ENCODE data around the gene RASAL1. TPM values are rescaled to one million over a fixed set of nuclear protein-coding genes. Genes with fewer than 3 reads are reported as not detected.

RASAL1 gene
- total RNA-seq, 1 experiment from 2014 or later: 0.33 TPM

DNA sequence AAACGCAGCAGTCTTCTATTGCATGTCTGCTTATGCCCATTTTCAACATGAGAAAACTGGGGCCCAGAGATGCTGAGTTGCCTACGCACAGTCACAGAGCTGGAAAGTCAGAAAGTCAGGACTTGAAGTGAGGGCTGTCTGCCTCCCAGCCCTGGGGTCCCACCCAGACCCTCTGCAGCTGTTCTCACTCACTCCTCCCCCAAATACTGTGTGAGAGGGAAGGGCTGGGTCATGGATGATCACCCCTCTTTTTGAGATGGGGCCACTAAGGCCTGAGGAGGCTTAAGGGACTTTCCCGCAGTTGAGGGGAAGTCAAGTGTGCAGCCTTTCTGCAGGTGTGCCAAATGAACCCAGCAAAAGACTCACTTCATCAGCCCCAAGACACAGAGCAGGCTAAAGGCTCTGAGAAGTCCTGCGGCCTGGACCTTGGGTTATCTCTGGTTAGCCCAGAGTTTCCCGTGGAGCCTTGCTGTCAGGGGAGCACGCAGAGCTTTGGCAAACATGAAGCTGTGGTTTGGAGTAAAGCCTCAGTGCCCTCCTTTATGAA, 60.4 kb downstream of the RASAL1 start:
- DNase-seq (ENCODE audit: low spot score): no peak

DNA sequence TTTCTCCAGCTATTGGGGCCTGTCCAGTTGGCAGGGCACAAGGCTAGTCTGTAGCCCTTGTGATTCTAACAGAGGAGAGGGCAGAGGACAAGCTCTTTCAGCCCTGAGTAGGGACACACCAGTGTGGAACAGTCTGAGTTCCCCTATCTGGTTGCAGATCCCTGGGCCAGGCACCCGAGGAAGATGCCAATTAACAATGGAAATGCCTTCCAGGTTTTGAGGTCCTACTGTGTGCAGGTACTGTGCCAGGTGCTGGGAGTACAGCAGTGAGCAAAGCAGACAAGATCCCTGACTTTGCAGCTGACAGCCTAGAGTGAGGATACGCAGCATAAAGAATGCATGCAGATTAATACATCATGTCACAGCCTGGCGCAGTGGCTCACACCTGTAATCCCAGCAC, 62.0 kb downstream of the RASAL1 start:
- DNase-seq (ENCODE audit: low spot score): no peak

DNA sequence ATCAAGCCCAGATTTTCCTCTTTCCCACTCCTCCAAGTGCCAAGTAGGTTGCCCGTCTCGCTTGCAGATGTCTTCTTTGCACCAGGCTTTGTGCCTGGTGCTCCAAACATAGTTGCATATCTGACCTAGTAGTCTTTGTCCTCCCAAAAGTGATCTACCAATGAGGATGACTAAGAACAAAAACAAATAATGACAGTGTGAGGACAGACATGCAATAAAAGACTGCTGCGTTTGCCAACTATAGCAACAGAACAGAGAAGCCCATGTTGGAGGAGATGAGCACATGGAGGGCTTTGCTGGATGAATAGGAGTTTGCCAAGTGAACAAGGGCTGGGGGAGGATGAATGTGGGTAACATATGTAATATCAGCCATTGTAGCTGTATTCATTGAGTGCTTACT, 63.4 kb downstream of the RASAL1 start:
- DNase-seq (ENCODE audit: low spot score): no peak

DNA sequence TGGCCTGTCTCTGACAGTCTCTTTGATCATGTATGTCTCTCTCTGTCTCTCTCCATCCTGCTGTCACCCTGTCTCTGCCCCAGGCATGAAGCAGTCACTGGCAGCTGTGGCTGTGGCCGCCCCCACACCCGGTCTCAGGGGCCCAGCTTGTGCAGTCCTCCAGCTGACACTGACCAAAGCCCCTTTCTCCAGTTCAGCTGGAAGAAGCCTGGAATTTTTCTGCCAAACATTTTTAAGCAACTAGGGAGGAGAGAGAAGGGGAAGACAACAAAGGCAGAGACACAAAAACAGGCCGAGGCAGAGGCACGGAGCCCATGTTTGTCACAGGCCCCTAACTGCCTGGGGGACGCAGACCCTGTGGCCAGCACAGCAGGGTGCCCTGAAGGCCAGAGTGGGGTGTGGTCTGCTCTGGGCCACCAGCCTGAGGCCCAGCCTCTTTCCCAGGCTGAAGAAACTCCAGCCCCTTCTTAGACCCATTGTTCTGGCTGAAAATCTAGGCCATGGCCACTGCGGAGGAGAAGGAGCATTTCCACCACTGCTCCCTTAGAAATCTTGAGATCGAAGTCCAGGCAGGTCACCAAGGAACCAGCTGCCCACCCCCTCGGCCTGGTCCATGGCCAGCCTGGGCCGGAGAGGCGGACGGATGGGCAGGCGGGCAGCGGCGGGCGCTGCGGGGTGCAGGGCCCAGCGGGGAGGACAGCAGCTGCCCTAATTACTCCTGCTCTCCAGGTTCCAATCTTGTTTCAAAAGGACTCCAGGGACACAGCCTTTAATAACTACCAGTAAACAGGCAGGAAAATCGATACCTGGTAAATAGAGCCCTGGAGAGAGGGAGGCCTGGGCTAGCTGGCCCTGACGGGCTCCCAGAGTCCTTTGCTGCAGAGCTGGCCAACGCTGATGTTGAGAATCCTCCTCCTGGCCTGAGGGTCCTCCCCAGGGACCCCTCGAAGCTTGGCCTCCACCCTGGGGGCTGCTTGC, 64.1 kb downstream of the RASAL1 start:
- DNase-seq (ENCODE audit: low spot score): no peak

DNA sequence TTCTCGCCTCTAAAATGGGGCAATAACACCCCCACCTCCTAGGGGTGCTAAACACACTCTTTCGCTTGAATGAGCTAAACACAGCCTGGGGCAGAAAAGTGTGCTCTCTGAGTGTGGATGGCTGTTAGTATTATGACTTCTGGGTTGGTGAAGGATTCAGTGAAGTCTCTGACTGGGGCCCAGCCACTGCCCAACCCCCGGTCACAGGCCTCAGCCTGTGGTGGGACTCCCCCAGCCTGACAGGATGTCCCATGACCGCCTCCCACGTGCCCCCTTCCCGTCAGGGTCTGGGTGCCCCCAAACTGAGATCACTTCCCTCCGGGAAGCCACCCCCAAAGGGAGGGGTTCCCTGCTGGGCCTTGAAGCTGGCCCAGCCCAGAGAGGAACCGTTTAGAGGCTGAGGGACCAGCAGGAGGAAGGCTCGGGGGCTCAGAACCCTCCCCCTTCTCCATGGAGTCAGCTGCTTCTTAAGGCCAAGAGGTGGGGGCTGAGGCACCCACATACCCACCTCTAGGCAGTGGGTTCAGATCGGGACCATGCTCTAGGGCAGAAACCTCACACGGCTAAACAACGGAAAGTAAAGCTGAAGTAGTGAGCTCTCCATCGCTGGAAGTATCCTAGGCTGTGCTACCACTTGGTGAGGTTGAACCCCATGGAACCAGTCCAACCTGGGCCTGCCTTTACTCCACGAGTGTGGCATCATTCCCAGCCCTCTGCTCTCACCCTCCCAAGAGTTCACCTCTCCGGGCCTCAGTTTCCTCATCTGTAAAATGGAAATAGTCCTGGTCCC, 65.2 kb downstream of the RASAL1 start:
- no peak for DNase-seq (ENCODE audit: low spot score)

DNA sequence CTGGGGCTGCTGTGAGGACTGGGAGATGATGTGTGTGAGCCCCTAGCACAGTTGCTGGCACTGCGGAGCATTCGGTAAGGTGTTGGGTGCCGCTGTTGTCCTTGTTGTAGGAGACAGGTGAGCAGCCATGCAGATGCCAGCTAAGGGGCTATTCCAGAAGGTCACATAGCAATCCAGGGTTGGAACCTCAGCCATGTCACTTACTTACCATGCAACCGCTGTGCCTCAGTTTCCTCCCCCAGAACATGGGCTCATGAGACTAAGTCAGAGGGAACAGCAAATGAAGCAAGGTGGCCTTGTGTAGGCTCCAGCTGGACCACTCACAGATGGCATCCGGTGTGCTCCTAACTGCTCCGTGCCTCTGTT, 65.8 kb downstream of the RASAL1 start:
- no peak for DNase-seq (ENCODE audit: low spot score)

DNA sequence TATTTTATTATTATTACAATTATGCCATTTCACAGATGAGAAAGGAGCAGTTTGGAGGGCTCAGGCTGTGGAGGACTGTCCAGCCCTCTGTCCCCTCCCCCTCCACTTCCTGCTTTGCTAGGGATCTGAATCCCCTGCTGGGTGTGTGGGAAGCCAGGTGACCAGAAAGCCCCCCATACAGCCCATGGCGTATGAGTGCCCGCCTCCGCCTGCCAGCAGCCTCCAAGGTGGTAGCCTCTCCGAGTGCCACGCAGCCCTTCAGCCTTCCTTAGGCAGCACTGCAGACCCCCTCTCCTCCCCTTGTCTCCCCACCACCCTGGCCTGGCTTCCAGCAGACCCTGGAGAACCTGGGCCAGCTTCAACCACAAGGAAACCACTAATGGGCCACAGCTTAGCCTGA, 66.4 kb downstream of the RASAL1 start:
- DNase-seq (ENCODE audit: low spot score): no peak

DNA sequence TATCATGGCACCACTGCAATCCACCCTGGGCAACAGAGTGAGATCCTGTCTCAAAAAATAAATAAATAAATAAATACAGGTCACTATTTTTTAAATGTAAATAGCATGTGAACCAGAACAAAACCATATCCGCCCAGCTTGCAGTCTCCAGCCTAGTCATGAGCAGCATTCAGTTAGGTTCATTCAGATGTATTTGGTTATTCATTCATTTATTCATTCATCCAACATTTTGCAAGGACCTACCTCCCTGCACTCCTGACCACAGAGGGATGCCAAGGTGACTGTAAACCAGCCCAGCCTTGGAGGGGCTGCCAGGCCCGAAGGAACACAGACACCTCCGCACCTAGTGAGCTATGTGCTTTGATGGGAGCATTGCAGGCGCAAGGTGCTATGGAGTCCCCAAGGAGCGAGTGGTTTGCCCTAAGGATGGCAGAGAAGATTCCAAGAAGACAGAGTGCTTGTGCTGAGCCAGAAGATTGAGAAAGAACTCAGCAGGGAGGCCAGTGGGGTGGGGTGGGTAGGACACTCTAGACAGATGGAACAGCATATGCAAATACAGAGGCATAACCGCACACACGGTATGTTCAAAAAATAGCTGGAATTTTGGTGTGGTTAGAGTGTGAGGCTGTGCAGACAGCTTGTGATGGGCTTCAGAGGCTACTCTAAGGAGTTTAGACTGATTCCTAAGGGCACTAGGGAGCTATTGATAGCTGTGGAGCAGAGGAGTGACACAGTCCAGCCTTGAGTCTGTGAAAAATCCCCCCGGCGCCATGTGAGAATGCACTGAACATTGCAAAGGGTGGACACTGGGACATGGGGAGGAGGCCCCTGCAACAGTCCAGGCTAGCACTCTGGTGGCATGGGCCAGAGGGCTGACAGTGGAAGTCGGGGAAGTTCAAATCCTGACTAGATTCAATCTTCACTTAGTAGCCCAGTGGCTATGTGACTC, 67.3 kb downstream of the RASAL1 start:
- DNase-seq (ENCODE audit: low spot score): no peak

DNA sequence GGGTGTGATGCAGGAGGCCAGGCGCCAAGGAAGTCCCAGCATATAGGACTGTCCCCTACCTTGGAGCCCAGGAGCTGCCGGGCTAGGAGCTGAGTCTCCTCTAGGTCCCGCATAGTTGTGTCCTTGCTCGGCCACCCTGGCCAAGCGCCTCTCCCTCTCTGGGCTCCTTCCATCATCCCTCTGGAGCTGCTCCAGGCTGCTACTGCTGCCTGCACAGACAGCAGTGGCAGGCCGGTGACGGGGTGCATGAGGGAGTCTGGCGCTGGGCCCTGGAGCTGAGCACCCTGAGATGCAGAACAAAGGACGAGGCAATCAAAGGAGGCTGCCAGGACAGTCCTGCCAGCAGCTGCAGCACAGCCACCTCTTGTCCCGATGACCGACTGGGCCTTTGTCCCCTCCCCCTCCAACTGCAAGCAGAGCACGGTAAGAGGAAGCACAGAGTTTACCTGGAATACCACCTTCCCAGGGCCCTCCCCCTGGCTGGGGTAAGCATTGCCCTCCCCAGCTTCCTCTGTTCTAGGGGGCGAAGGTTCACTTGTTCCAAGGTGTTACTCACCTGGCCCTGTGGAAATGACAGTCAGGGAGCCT, 68.7 kb downstream of the RASAL1 start:
- DNase-seq (ENCODE audit: low spot score): no peak

- no peak for DNase-seq (ENCODE audit: low spot score)
Measured at GRCh38 chr12:113065126-113066007, 70.2 kb downstream of the RASAL1 start.

DNA sequence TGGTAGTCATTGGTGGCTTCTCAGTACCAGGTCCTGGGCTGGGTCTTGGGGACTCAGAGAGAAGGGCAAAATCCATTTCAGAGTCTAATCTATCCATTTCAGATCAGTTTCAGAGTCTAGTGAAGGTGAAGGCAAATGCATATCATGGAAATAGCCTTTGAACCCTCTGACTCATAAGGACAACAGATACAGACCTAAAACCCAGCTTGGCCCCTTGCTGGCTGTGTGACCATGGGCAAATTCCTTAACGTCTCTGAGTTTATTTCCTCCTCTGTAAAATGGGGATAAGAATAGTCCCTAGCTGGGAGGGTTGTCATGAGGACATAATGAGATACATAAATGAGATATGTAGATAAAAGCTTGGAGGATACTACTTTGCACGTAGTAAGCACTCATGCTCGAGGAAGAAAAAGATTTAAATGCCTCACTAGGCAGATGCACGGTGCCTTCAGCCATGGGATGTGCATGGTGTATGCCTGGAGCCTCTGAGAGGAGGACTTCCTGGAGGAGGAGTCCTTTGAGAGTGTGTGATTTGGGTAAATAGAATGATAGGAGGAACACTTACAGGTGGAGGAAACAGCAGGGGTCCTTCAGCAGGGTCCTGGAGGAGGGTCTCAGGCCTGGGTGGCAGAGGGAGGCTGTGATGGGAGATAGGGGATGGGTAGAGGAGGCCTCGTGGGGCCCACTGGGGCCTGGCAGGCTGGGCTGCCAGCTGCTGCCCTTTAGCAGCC, 71.0 kb downstream of the RASAL1 start:
- DNase-seq (ENCODE audit: low spot score): no peak

- no peak for DNase-seq (ENCODE audit: low spot score)
Measured at GRCh38 chr12:113063396-113064350, 71.9 kb downstream of the RASAL1 start.

- DNase-seq (ENCODE audit: low spot score): no peak
Measured at GRCh38 chr12:113062502-113063395, 72.8 kb downstream of the RASAL1 start.

DNA sequence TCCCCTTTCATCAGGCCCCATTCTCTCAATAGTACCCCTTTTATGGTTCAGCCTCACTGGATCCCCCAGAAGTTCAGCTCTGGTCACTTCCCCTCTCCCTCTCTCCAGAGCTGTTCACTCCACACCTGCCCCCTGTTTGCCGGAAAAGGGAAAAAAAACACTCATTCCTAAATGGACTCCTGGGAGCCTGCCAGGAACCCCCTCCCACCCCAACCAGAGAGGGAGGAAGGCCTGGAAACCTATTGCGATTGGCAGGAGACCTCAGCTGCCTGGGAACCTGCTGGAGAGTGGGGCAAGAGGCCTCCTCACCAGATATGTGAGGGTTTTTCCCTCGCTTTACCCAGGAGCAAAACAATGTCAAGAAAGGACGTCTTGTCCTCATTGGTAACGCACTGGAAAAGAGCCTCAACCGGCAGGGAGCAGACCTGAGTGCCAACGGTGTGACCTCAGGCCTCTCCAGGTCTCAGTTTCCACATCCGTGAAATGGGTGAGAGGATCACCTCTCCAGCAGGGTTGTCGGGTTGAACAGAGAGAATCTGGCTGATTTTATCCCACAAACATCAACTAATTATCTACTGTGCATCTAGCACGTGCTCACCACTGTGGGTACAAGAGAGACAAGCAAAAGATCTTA, 74.4 kb downstream of the RASAL1 start:
- DNase-seq (ENCODE audit: low spot score): no peak

- DNase-seq (ENCODE audit: low spot score): no peak
Measured at GRCh38 chr12:113060336-113060960, 75.1 kb downstream of the RASAL1 start.

DNA sequence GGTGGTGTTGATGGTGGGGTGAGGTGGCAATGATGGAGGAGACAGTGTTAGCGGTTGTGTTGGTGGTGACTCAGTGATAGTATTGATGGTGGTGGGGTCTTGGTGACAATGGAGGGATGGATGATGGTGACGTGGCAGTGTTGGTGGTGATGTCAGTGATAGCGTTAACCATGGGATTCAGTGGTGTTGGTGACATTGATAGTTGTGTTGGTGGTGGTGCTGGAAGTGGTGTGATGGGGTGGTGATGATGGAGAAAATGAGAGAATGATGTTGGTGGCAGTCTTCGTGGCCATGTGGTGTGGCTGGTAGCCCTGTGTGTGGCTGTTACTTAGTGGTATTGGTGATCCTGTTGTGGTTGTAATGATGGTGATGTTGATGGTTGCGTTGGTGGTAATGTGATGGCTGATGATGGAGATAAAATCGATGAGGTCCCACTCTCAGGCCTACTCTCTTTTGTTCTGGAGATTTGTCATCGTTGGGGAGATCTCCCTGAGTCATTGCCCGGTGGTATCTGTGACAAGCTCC, 76.4 kb downstream of the RASAL1 start:
- DNase-seq (ENCODE audit: low spot score): no peak

Data from HT-29 (cell line).